ENCODE data around the gene CTNNBL1.

CTNNBL1 gene

DNA sequence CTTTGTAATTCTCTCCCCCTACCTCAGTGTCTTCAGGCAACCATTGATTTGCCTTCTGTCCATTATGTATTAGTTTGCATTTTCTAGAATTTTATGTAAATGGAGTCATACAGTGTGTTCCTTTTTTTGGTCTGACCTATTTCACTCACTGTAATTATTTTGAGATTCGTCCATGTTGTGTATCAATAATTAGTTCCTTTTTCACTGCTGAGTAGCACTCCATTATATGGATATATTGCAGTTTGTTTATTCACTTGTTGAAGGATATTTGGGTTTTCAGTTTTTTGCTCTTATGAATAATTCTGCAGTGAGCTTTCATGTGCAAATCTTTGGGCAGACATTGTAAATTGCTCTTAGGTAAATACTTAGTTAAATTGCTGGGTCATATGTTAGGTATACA is 97.1 kb downstream of the CTNNBL1 start:
- TF ChIP-seq, protein P1, sequence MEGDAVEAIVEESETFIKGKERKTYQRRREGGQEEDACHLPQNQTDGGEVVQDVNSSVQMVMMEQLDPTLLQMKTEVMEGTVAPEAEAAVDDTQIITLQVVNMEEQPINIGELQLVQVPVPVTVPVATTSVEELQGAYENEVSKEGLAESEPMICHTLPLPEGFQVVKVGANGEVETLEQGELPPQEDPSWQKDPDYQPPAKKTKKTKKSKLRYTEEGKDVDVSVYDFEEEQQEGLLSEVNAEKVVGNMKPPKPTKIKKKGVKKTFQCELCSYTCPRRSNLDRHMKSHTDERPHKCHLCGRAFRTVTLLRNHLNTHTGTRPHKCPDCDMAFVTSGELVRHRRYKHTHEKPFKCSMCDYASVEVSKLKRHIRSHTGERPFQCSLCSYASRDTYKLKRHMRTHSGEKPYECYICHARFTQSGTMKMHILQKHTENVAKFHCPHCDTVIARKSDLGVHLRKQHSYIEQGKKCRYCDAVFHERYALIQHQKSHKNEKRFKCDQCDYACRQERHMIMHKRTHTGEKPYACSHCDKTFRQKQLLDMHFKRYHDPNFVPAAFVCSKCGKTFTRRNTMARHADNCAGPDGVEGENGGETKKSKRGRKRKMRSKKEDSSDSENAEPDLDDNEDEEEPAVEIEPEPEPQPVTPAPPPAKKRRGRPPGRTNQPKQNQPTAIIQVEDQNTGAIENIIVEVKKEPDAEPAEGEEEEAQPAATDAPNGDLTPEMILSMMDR (IDR thresholded peaks at IDR 0.05; ENCODE audit: insufficient read depth, low read length, poor library complexity, severe bottlenecking) = no peak
- peaks cover 4% of the 10 kb centered on the region for H3K36me3 ChIP-seq (ENCODE audit: control insufficient read depth, insufficient read depth, low read length)
- no peaks in the 10 kb centered on the region for H3K27me3 ChIP-seq (replicated peaks; ENCODE audit: control insufficient read depth, insufficient read depth, low read length)

DNA sequence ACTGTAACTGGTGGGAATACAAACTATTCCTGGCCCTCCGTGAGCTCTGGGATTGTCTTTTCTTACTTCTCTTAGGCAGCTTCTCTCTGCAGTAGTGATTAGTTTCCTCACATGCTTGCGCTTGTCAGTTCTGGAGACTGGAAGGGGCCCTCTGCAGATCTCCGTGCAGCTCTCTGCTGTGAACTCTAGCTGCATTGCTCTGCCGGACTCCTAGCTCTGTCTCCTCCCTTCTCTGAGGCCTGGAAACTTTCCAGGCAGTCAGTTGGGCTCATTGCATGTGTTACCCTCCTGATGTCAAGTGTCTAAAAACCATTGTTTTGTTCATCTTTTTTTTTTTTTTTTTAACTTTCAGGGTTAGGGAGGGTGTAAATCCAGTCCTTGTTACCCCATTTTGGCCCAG is 102.3 kb downstream of the CTNNBL1 start:
- DNase-seq (ENCODE audit: extremely low read depth, insufficient read length) = no peak
- H3K27me3 ChIP-seq (replicated peaks; ENCODE audit: control insufficient read depth, insufficient read depth, low read length) = no peaks in the 10 kb centered on the region
- no peak overlapping the region for H3K4me3 ChIP-seq (replicated peaks; ENCODE audit: low read depth, low read length)
- TF ChIP-seq, protein P1 (IDR thresholded peaks at IDR 0.05; ENCODE audit: insufficient read depth, low read length, poor library complexity, severe bottlenecking) = no peak
- peaks cover 2% of the 10 kb centered on the region for H3K36me3 ChIP-seq (ENCODE audit: control insufficient read depth, insufficient read depth, low read length)

More for the DNA sequence above, 97.1 kb downstream of the CTNNBL1 start:
- DNase-seq (ENCODE audit: extremely low read depth, insufficient read length) = no peak
- H3K4me3 ChIP-seq (replicated peaks; ENCODE audit: low read depth, low read length) = no peak overlapping the region

DNA sequence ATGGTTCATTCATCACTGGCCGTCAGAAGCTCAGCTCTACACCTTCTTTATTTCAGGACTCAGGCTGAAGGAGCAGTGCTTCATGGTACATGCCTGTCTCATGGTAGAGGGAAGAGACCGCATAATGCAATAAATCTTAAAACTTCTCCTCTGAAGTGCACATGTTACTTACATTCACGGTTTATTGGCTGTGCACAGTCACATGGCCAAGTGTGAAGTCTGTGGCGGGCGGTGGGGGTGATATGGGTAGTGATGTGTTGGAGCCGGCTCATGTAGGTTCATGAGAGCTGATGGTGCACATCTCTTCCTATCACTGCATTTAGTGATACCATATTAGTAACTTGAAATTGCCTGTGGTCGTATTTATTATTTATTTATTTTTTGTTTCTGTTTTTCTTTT is 102.9 kb downstream of the CTNNBL1 start:
- DNase-seq (ENCODE audit: extremely low read depth, insufficient read length) = no peak
- Histone ChIP-seq H3K27me3 (replicated peaks; ENCODE audit: control insufficient read depth, insufficient read depth, low read length) (no peaks in the 10 kb centered on the region), H3K4me3 (replicated peaks; ENCODE audit: low read depth, low read length) (no peak overlapping the region), H3K36me3 (ENCODE audit: control insufficient read depth, insufficient read depth, low read length) (peaks cover 2% of the 10 kb centered on the region)
- TF ChIP-seq, protein P1 (IDR thresholded peaks at IDR 0.05; ENCODE audit: insufficient read depth, low read length, poor library complexity, severe bottlenecking) = no peak

DNA sequence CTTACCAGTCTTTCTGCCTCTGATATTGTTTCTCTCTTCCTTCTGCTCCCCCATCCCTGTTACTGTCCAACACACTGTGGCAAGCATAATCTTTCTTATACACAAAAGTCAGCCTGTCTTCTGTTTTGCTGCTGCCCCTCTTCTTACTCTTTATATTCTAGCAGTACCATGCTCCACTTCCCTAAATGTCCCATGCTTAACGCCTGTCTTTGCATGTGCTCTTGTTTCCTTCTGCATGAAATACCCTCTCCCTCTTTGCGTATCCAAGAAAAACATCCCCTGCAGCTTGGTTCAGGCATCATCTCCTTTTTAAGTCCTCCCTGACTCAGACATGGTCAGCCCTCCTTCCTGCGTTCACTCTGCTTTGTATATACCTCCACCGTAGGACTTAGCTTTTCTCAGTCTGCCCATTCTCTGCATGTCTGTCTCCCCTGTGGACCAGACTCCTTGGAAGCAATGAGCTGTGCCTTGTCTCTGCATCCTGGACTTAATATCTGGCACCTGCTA is 103.9 kb downstream of the CTNNBL1 start:
- no peak overlapping the region for H3K4me3 ChIP-seq (replicated peaks; ENCODE audit: low read depth, low read length)
- TF ChIP-seq, protein P1 (IDR thresholded peaks at IDR 0.05; ENCODE audit: insufficient read depth, low read length, poor library complexity, severe bottlenecking) = no peak
- no peaks in the 10 kb centered on the region for H3K27me3 ChIP-seq (replicated peaks; ENCODE audit: control insufficient read depth, insufficient read depth, low read length)
- DNase-seq (ENCODE audit: extremely low read depth, insufficient read length) = no peak
- H3K36me3 ChIP-seq (ENCODE audit: control insufficient read depth, insufficient read depth, low read length) = peaks cover 2% of the 10 kb centered on the region

DNA sequence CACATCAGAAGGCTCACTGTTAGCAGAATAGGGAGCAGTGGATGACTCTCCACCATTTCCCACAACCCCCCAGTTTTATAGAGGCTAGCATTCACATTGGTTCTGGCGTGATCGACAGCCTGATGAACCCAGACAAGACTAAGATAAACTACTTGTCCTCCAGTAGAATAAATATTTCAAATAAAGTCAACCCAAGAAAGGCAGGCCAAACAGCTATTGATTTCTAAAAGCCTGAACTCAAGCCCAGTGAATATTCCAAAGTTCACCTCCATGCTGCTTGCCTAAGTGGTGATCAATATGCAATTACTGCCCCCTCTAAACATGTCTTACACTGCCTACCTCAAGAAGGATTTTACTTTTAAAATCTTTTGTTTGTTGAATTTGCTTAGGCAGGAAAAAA is 104.5 kb downstream of the CTNNBL1 start:
- no peak for DNase-seq (ENCODE audit: extremely low read depth, insufficient read length)
- TF ChIP-seq, protein P1 (IDR thresholded peaks at IDR 0.05; ENCODE audit: insufficient read depth, low read length, poor library complexity, severe bottlenecking) = no peak
- H3K27me3 ChIP-seq (replicated peaks; ENCODE audit: control insufficient read depth, insufficient read depth, low read length) = no peaks in the 10 kb centered on the region
- no peak overlapping the region for H3K4me3 ChIP-seq (replicated peaks; ENCODE audit: low read depth, low read length)
- H3K36me3 ChIP-seq (ENCODE audit: control insufficient read depth, insufficient read depth, low read length) = peaks cover 2% of the 10 kb centered on the region

DNA sequence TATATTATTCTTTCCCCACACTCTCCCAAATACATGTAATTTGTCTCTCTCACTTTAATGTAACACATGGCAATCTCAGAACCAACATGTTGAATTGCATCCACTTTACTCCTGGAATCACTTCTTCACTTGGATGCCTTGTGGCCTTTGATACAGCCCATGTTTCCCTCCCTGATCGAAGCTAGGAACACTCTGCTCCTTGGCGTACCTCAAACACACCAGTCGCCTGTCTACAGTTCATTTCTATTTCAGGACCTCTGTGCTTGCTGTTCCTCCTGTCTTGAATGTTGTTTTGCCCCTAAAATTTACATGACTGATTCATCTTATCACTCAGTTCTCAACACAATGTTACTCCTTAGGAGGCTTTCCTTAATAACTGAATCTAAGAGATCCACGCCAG is 106.8 kb downstream of the CTNNBL1 start:
- no peak for DNase-seq (ENCODE audit: extremely low read depth, insufficient read length)
- H3K27me3 ChIP-seq (replicated peaks; ENCODE audit: control insufficient read depth, insufficient read depth, low read length) = no peaks in the 10 kb centered on the region
- H3K36me3 ChIP-seq (ENCODE audit: control insufficient read depth, insufficient read depth, low read length) = peaks cover 4% of the 10 kb centered on the region
- TF ChIP-seq, protein P1 (IDR thresholded peaks at IDR 0.05; ENCODE audit: insufficient read depth, low read length, poor library complexity, severe bottlenecking) = no peak
- no peak overlapping the region for H3K4me3 ChIP-seq (replicated peaks; ENCODE audit: low read depth, low read length)

All from GM06990 (cell line).